HepG2 (cell line): Measurements from ENCODE around the gene NDUFB3. TPM values are rescaled to one million over a fixed set of nuclear protein-coding genes. Genes with fewer than 3 reads are reported as not detected.

Experiments
- ATF1 ChIP-seq: IDR thresholded peaks from 2 replicates; pipeline ENCODE4 v1.6.1; 2016; ENCODE audit warnings: mild to moderate bottlenecking, control low read depth
- CAMTA2 ChIP-seq: sonication (generic); formaldehyde crosslinking; IDR thresholded peaks from 2 replicates; pipeline ENCODE4 v1.4.0; 2020; ENCODE audit warnings: mild to moderate bottlenecking, missing genetic modification reagents, borderline replicate concordance
- ESRRA ChIP-seq: sonication (generic); formaldehyde crosslinking; IDR thresholded peaks from 2 replicates; pipeline ENCODE4 v1.5.1; 2020; ENCODE audit warnings: mild to moderate bottlenecking, low read depth, missing genetic modification reagents
- HNF4G ChIP-seq, 2 experiments: sonication (generic) in 1 of 2; formaldehyde crosslinking in 1 of 2; IDR thresholded peaks; 2 replicates each; pipeline versions ENCODE4 v1.4.0 to v1.6.1; 2011 to 2020; ENCODE audit warnings: borderline replicate concordance in 2 of 2, low read depth in 2 of 2, mild to moderate bottlenecking in 2 of 2, low read length in 1 of 2, missing genetic modification reagents in 1 of 2, moderate library complexity in 1 of 2
- HNRNPUL1 ChIP-seq: fragments of 200-400 bp; formaldehyde crosslinking; IDR thresholded peaks from 2 replicates; pipeline ENCODE4 v1.6.1; 2017; ENCODE audit warnings: low read depth, mild to moderate bottlenecking, low read length, moderate library complexity
- ISL2 ChIP-seq: sonication (generic); formaldehyde crosslinking; IDR thresholded peaks from 2 replicates; pipeline ENCODE4 v1.5.0; 2020; ENCODE audit warnings: missing genetic modification reagents
- KDM2A ChIP-seq: sonication (generic); formaldehyde crosslinking; IDR thresholded peaks from 2 replicates; pipeline ENCODE4 v1.4.0; 2020; ENCODE audit warnings: low read depth, missing genetic modification reagents, borderline replicate concordance
- SETDB1 ChIP-seq: sonication (generic); formaldehyde crosslinking; IDR thresholded peaks from 2 replicates; pipeline ENCODE4 v1.5.1; 2020; ENCODE audit warnings: missing genetic modification reagents, mild to moderate bottlenecking, borderline replicate concordance
- SIN3A ChIP-seq: IDR thresholded peaks from 2 replicates; pipeline ENCODE4 v1.6.1; 2011; ENCODE audit warnings: low read depth, mild to moderate bottlenecking, control low read depth, low read length, borderline replicate concordance
- SMAD1 ChIP-seq: sonication (generic); formaldehyde crosslinking; IDR thresholded peaks from 2 replicates; pipeline ENCODE4 v1.4.0; 2020; ENCODE audit warnings: missing genetic modification reagents, low read depth, mild to moderate bottlenecking, borderline replicate concordance
- THYN1 ChIP-seq: sonication (generic); formaldehyde crosslinking; IDR thresholded peaks from 2 replicates; pipeline ENCODE4 v1.8.1; 2023; ENCODE audit warnings: low read depth, mild to moderate bottlenecking, moderate library complexity, missing genetic modification reagents, borderline replicate concordance
- ZNF263 ChIP-seq: sonication (generic); formaldehyde crosslinking; IDR thresholded peaks from 2 replicates; pipeline ENCODE4 v1.4.0; 2020; ENCODE audit warnings: missing genetic modification reagents
- ZNF850 ChIP-seq: sonication (generic); formaldehyde crosslinking; conservative IDR thresholded peaks from 2 replicates; pipeline ENCODE4 v1.9.0; 2021; ENCODE audit warnings: mild to moderate bottlenecking, missing genetic modification reagents
- polyA plus RNA-seq, 8 experiments: library from polyadenylated mRNA; depleted of rRNA in 3 of 8; stranded (reverse) in 7 of 8; unstranded in 1 of 8; fragments of >200 nt; fragmentation: Illumina TruSeq in 4 of 8; extraction: Trizol in 4 of 8; gene quantifications; 2 replicates each; pipeline versions ENCODE4 v1.2.1 to v1.2.3, GENCODE V29; 2011 to 2016; ENCODE audit warnings: low read depth in 4 of 8, missing spikeins in 1 of 8, mixed read lengths in 1 of 8; ENCODE audit not compliant: insufficient read depth in 1 of 8
- total RNA-seq, 5 experiments: library from RNA; depleted of rRNA; stranded (reverse); fragments of >200 nt; fragmentation: Illumina TruSeq; extraction: Trizol; gene quantifications; 2 replicates each; pipeline ENCODE4 v1.2.3, GENCODE V29; 2016; ENCODE audit warnings: low read depth in 1 of 5
- TF ChIP-seq, protein P1 (sequence below): sonication (generic); formaldehyde crosslinking; IDR thresholded peaks from 2 replicates; pipeline ENCODE4 v1.8.1; 2022; ENCODE audit warnings: mild to moderate bottlenecking, missing genetic modification reagents
- TF ChIP-seq, protein P2 (sequence below), 2 experiments: sonication (generic) in 1 of 2; formaldehyde crosslinking in 1 of 2; IDR thresholded peaks; 2 replicates each; pipeline versions ENCODE4 v1.6.1 to v1.9.0; 2014 to 2022; ENCODE audit warnings: antibody characterized with exemption in 1 of 2, borderline replicate concordance in 1 of 2, inconsistent platforms in 1 of 2, low read depth in 1 of 2, missing genetic modification reagents in 1 of 2
- TF ChIP-seq, protein P3 (sequence below): sonication (generic); formaldehyde crosslinking; IDR thresholded peaks from 2 replicates; pipeline ENCODE4 v1.8.1; 2023; ENCODE audit warnings: missing genetic modification reagents, inconsistent platforms, borderline replicate concordance
- TF ChIP-seq, protein P4 (sequence below): sonication (generic); formaldehyde crosslinking; IDR thresholded peaks from 2 replicates; pipeline ENCODE4 v1.4.0; 2020; ENCODE audit warnings: missing genetic modification reagents

The NDUFB3 gene
- total and polyA plus RNA-seq, 2 of the 13 experiments (the other 11 are each of a cell fraction or from before 2014, with no cell fraction given), result 50.7 to 159 TPM

DNA sequence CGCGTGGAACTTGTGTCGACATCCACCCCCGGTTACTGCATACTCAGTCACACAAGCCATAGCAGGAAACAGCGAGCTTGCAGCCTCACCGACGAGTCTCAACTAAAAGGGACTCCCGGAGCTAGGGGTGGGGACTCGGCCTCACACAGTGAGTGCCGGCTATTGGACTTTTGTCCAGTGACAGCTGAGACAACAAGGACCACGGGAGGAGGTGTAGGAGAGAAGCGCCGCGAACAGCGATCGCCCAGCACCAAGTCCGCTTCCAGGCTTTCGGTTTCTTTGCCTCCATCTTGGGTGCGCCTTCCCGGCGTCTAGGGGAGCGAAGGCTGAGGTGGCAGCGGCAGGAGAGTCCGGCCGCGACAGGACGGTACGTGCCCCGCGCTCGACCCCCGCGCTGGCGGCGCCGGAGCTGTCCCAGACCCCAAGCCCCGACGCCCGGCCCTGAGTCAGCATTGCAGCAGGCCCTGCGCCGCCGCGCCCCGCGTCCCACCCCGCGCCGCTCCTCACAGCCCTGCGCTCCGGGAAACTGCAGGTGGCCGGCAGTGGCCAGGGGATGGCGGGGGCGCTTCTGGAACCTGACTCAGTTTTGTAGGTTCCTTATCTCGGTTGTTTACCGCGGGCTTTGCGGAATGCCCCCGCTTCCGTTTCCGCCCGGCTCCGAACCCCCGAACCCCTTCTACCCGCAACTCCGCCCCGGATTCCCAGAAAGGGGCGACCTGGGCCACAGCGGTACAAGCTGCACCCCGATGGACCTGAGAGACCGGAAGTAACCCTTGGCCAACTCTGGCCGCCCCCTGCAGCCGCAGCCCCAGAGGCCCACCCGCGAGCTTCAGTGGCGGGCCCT is 44.5 kb downstream of the NDUFB3 start, which contains the start of gene CFLAR (continued):
- TF ChIP-seq, protein P1, sequence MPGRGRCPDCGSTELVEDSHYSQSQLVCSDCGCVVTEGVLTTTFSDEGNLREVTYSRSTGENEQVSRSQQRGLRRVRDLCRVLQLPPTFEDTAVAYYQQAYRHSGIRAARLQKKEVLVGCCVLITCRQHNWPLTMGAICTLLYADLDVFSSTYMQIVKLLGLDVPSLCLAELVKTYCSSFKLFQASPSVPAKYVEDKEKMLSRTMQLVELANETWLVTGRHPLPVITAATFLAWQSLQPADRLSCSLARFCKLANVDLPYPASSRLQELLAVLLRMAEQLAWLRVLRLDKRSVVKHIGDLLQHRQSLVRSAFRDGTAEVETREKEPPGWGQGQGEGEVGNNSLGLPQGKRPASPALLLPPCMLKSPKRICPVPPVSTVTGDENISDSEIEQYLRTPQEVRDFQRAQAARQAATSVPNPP (CRISPR knock-in tag), result peak; percentile 53; the same call in 1 of the 2 replicates
- peak; percentile 48 for TF ChIP-seq ZNF263
- peak; percentile 83; the same call in 1 of the 2 replicates for TF ChIP-seq HNF4G (IDR thresholded peaks at IDR 0.05; ENCODE audit: borderline replicate concordance, low read depth, low read length)
- no peak; the same call in 1 of the 2 replicates for TF ChIP-seq HNF4G (CRISPR knock-in tag; IDR thresholded peaks at IDR 0.05; ENCODE audit: borderline replicate concordance, low read depth)
- no peak for TF ChIP-seq SETDB1 (CRISPR knock-in tag)
- TF ChIP-seq SMAD1 (CRISPR knock-in tag), result peak; percentile 51; the same call in 1 of the 2 replicates
- TF ChIP-seq, protein P2, sequence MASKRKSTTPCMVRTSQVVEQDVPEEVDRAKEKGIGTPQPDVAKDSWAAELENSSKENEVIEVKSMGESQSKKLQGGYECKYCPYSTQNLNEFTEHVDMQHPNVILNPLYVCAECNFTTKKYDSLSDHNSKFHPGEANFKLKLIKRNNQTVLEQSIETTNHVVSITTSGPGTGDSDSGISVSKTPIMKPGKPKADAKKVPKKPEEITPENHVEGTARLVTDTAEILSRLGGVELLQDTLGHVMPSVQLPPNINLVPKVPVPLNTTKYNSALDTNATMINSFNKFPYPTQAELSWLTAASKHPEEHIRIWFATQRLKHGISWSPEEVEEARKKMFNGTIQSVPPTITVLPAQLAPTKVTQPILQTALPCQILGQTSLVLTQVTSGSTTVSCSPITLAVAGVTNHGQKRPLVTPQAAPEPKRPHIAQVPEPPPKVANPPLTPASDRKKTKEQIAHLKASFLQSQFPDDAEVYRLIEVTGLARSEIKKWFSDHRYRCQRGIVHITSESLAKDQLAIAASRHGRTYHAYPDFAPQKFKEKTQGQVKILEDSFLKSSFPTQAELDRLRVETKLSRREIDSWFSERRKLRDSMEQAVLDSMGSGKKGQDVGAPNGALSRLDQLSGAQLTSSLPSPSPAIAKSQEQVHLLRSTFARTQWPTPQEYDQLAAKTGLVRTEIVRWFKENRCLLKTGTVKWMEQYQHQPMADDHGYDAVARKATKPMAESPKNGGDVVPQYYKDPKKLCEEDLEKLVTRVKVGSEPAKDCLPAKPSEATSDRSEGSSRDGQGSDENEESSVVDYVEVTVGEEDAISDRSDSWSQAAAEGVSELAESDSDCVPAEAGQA (IDR thresholded peaks at IDR 0.05; ENCODE audit: low read depth), result no peak
- TF ChIP-seq, protein P2 (CRISPR knock-in tag; IDR thresholded peaks at IDR 0.05; ENCODE audit: borderline replicate concordance), result peak; percentile 71
- peak; percentile 81 for TF ChIP-seq KDM2A (CRISPR knock-in tag)
- TF ChIP-seq ATF1 (CRISPR knock-in tag), result no peak
- no peak for TF ChIP-seq ZNF850 (CRISPR knock-in tag)
- TF ChIP-seq, protein P3, sequence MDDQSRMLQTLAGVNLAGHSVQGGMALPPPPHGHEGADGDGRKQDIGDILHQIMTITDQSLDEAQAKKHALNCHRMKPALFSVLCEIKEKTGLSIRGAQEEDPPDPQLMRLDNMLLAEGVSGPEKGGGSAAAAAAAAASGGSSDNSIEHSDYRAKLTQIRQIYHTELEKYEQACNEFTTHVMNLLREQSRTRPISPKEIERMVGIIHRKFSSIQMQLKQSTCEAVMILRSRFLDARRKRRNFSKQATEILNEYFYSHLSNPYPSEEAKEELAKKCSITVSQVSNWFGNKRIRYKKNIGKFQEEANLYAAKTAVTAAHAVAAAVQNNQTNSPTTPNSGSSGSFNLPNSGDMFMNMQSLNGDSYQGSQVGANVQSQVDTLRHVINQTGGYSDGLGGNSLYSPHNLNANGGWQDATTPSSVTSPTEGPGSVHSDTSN (CRISPR knock-in tag), result no peak
- TF ChIP-seq, protein P4, sequence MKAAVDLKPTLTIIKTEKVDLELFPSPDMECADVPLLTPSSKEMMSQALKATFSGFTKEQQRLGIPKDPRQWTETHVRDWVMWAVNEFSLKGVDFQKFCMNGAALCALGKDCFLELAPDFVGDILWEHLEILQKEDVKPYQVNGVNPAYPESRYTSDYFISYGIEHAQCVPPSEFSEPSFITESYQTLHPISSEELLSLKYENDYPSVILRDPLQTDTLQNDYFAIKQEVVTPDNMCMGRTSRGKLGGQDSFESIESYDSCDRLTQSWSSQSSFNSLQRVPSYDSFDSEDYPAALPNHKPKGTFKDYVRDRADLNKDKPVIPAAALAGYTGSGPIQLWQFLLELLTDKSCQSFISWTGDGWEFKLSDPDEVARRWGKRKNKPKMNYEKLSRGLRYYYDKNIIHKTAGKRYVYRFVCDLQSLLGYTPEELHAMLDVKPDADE, result peak; percentile 86
- peak; percentile 73; the same call in 1 of the 2 replicates for TF ChIP-seq SIN3A
- no peak for TF ChIP-seq THYN1 (CRISPR knock-in tag)
- TF ChIP-seq HNRNPUL1, result no peak
- TF ChIP-seq ESRRA (CRISPR knock-in tag), result peak; percentile 82
- TF ChIP-seq CAMTA2 (CRISPR knock-in tag), result peak; percentile 98; the same call in 1 of the 2 replicates
- 0 out of 2 replicates have a peak, but pooled peaks have one; percentile 60 for TF ChIP-seq ISL2 (CRISPR knock-in tag)
